ENCODE measurements around the gene MARCHF10. TPM values are rescaled to one million over a fixed set of nuclear protein-coding genes. Genes with fewer than 3 reads are reported as not detected.

MARCHF10 gene
- total RNA-seq, 1 experiment from 2014 or later, result not detected

DNA sequence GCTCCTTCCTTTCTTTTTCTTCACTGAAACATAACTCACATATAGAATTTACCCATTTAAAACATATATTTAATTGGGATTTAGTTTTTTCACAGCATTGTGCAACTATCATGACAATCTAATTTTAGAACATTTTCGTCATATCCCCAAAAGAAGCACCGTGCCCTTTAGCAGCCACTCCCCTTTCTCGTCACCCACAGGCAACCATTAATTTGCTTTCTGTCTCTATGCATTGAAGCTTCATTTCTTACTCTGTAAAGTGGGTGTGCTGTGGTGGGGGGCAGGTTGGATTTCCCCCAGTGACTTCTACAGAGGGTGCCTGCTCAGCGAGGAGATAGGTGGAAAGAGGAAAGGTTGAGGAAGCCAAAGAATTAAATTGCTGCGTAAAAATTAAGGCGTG is 144.8 kb downstream of the MARCHF10 start:
- RAD21 ChIA-PET (ENCODE audit: low non-redundant PET in 1 of 2, low total read pairs in 2 of 2, uncharacterized antibody in 2 of 2, unreplicated experiment in 2 of 2), result no interaction called here
- CTCF ChIA-PET, result no interaction called here
- peaks cover 10 to 12% of the 10 kb centered on the region in 2 experiments; a peak in 3 of 4 replicates for H3K9me3 ChIP-seq (ENCODE audit: control insufficient read depth in 1 of 2, insufficient read depth in 1 of 2, low read depth in 1 of 2, low read length in 2 of 2)
- TF ChIP-seq, protein P1, sequence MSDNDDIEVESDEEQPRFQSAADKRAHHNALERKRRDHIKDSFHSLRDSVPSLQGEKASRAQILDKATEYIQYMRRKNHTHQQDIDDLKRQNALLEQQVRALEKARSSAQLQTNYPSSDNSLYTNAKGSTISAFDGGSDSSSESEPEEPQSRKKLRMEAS (IDR thresholded peaks at IDR 0.05), result no peak
- no peak for TF ChIP-seq ZNF274 (IDR thresholded peaks at IDR 0.05; ENCODE audit: low read depth, low read length)
- H3K27ac ChIP-seq (ENCODE audit: low read depth, low read length), result no peak overlapping the region
- intact Hi-C loops (cut with micrococcal nuclease), result no loop called here
- H3K79me2 ChIP-seq (ENCODE audit: insufficient read depth, low read length), result no peaks in the 10 kb centered on the region
- no peak overlapping the region for H3K4me3 ChIP-seq (replicated peaks in 1 of 2; ENCODE audit: low read depth in 1 of 2, low read length in 2 of 2)
- no TSS peak for BruUV-seq (replicated peaks)
- no peak for DNase-seq (ENCODE audit: low read depth, low spot score)
- no peak overlapping the region for H3K9ac ChIP-seq (ENCODE audit: low read length)
- H3K9me2 ChIP-seq (ENCODE audit: insufficient read depth), result no peaks in the 10 kb centered on the region
- POLR2A ChIA-PET, result no interaction called here
- ATAC-seq, result no peak
- no peaks in the 10 kb centered on the region for H3K27me3 ChIP-seq (ENCODE audit: insufficient read depth, low read length)
- no peak overlapping the region for H3K4me2 ChIP-seq (ENCODE audit: low read length)
- H2AFZ ChIP-seq (ENCODE audit: low read depth, low read length, poor library complexity, severe bottlenecking), result no peak overlapping the region
- no peaks in the 10 kb centered on the region for H4K20me1 ChIP-seq (ENCODE audit: insufficient read depth)
- no peaks in the 10 kb centered on the region for H3K4me1 ChIP-seq (ENCODE audit: control insufficient read depth in 1 of 2, insufficient read depth in 2 of 2, low read length in 2 of 2)
- no peaks in the 10 kb centered on the region for H3K36me3 ChIP-seq (ENCODE audit: control insufficient read depth in 1 of 2, insufficient read depth in 2 of 2, low read length in 2 of 2)

- no peak for ATAC-seq
- no peaks in the 10 kb centered on the region for H3K36me3 ChIP-seq (ENCODE audit: control insufficient read depth in 1 of 2, insufficient read depth in 2 of 2, low read length in 2 of 2)
- ChIA-PET RAD21 (ENCODE audit: low non-redundant PET in 1 of 2, low total read pairs in 2 of 2, uncharacterized antibody in 2 of 2, unreplicated experiment in 2 of 2) (no interaction called here), POLR2A (no interaction called here), CTCF (no interaction called here)
- no peak for DNase-seq (ENCODE audit: low read depth, low spot score)
- no peak overlapping the region for H3K27ac ChIP-seq (ENCODE audit: low read depth, low read length)
- no TSS peak for BruUV-seq (replicated peaks)
- H3K4me3 ChIP-seq (replicated peaks in 1 of 2; ENCODE audit: low read depth in 1 of 2, low read length in 2 of 2), result no peak overlapping the region
- no peak overlapping the region for H3K9ac ChIP-seq (ENCODE audit: low read length)
- H2AFZ ChIP-seq (ENCODE audit: low read depth, low read length, poor library complexity, severe bottlenecking), result no peak overlapping the region
- intact Hi-C loops (cut with micrococcal nuclease), result no loop called here
- no peaks in the 10 kb centered on the region for H3K4me1 ChIP-seq (ENCODE audit: control insufficient read depth in 1 of 2, insufficient read depth in 2 of 2, low read length in 2 of 2)
- no peaks in the 10 kb centered on the region for H3K79me2 ChIP-seq (ENCODE audit: insufficient read depth, low read length)
- no peak overlapping the region for H3K4me2 ChIP-seq (ENCODE audit: low read length)
- H3K27me3 ChIP-seq (ENCODE audit: insufficient read depth, low read length), result no peaks in the 10 kb centered on the region
- H4K20me1 ChIP-seq (ENCODE audit: insufficient read depth), result no peaks in the 10 kb centered on the region
- no peaks in the 10 kb centered on the region for H3K9me2 ChIP-seq (ENCODE audit: insufficient read depth)
- peaks cover 10 to 12% of the 10 kb centered on the region in 2 experiments; a peak in 3 of 4 replicates for H3K9me3 ChIP-seq (ENCODE audit: control insufficient read depth in 1 of 2, insufficient read depth in 1 of 2, low read depth in 1 of 2, low read length in 2 of 2)
- TF ChIP-seq ZNF274 (IDR thresholded peaks at IDR 0.05; ENCODE audit: low read depth, low read length), result no peak
- TF ChIP-seq JUND (IDR thresholded peaks at IDR 0.05), result no peak
- no peak for TF ChIP-seq FOSL1 (IDR thresholded peaks at IDR 0.05; ENCODE audit: low read depth)
- no peak for TF ChIP-seq ATF3 (IDR thresholded peaks at IDR 0.05)
- TF ChIP-seq SIN3A (IDR thresholded peaks at IDR 0.05; ENCODE audit: low read depth), result no peak
- TF ChIP-seq, protein P1 (IDR thresholded peaks at IDR 0.05), result no peak
- TF ChIP-seq, protein P2, sequence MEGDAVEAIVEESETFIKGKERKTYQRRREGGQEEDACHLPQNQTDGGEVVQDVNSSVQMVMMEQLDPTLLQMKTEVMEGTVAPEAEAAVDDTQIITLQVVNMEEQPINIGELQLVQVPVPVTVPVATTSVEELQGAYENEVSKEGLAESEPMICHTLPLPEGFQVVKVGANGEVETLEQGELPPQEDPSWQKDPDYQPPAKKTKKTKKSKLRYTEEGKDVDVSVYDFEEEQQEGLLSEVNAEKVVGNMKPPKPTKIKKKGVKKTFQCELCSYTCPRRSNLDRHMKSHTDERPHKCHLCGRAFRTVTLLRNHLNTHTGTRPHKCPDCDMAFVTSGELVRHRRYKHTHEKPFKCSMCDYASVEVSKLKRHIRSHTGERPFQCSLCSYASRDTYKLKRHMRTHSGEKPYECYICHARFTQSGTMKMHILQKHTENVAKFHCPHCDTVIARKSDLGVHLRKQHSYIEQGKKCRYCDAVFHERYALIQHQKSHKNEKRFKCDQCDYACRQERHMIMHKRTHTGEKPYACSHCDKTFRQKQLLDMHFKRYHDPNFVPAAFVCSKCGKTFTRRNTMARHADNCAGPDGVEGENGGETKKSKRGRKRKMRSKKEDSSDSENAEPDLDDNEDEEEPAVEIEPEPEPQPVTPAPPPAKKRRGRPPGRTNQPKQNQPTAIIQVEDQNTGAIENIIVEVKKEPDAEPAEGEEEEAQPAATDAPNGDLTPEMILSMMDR (IDR thresholded peaks at IDR 0.05 in 2 of 3, conservative IDR thresholded peaks at IDR 0.05 in 1 of 3; ENCODE audit: borderline replicate concordance in 1 of 3, insufficient read depth in 1 of 3, low read depth in 2 of 3, low read length in 2 of 3), result no peak
- no peak for TF ChIP-seq ELF1 (IDR thresholded peaks at IDR 0.05; ENCODE audit: borderline replicate concordance, low read depth)
- TF ChIP-seq TCF7L2 (IDR thresholded peaks at IDR 0.05; ENCODE audit: borderline replicate concordance, extremely low read depth, insufficient read depth, insufficient read length), result no peak
- no peak for TF ChIP-seq POLR2A (IDR thresholded peaks at IDR 0.05; ENCODE audit: borderline replicate concordance, extremely low read depth, insufficient read depth, insufficient read length)
- TF ChIP-seq YY1 (IDR thresholded peaks at IDR 0.05; ENCODE audit: extremely low read depth, insufficient replicate concordance, low read depth, low read length), result no peak
- no peak for TF ChIP-seq REST (IDR thresholded peaks at IDR 0.05; ENCODE audit: low read depth)
- no peak for TF ChIP-seq POLR2AphosphoS5 (IDR thresholded peaks at IDR 0.05; ENCODE audit: low read depth, low read length)
- no peak for TF ChIP-seq SRF (IDR thresholded peaks at IDR 0.05; ENCODE audit: low read depth)
These were observed 145.3 kb downstream of the MARCHF10 start for GRCh38 chr17:62662855-62663254.
